B cell (primary cell): ENCODE data around the gene GHDC. TPM values are rescaled to one million over a fixed set of nuclear protein-coding genes. Genes with fewer than 3 reads are reported as not detected.

ENCODE experiments used
- ATAC-seq: fragments of 200-7000 bp; cut with Tn5 transposase; one replicate; pipeline ENCODE4 v1.10.0; 2021; ENCODE audit warnings: low read depth, mild to moderate bottlenecking, moderate number of reproducible peaks, moderate library complexity
- CTCF ChIA-PET: fragments of 350-600 bp; sonication (Branson Sonifier 250); formaldehyde crosslinking; loops from one replicate; lab custom pipeline; 2021; ENCODE audit warnings: antibody characterized with exemption, inconsistent platforms; lab: Charles Lee
- POLR2A ChIA-PET: fragments of 350-600 bp; sonication (Branson Sonifier 250); formaldehyde crosslinking; loops from one replicate; lab custom pipeline; 2021; ENCODE audit warnings: antibody characterized with exemption; lab: Charles Lee
- DNase-seq: peaks from one replicate; pipeline ENCODE4 v3.0.0; 2013
- H2AFZ ChIP-seq: 2 replicates; pipeline ENCODE4 v1.6.1; 2012; ENCODE audit warnings: mild to moderate bottlenecking, low read depth, low read length; ENCODE audit not compliant: insufficient read depth, poor library complexity, severe bottlenecking
- H3K27ac ChIP-seq, 2 donors: 1 replicate in 1 of 2; 2 replicates in 1 of 2; pipeline ENCODE4 v1.5.1; 2012 to 2013; ENCODE audit warnings: low read length in 2 of 2, mild to moderate bottlenecking in 2 of 2, moderate library complexity in 1 of 2
- H3K27me3 ChIP-seq, 4 experiments: fragments of 200-600 bp in 1 of 4; sonication (generic) in 1 of 4; replicated peaks in 1 of 4; 1 replicate in 2 of 4; 2 replicates in 2 of 4; pipeline versions ENCODE4 v1.6.1 to v1.7.0; 2013 to 2016; ENCODE audit warnings: low read length in 3 of 4, mild to moderate bottlenecking in 2 of 4, mixed read lengths in 1 of 4, moderate library complexity in 1 of 4; ENCODE audit not compliant: insufficient read depth in 4 of 4, control insufficient read depth in 3 of 4; ENCODE audit errors: control extremely low read depth in 1 of 4
- H3K36me3 ChIP-seq, 2 experiments: replicated peaks in 1 of 2; 1 replicate in 1 of 2; 2 replicates in 1 of 2; pipeline versions ENCODE4 v1.6.1 to v1.7.1; 2013; ENCODE audit warnings: low read length in 1 of 2; ENCODE audit not compliant: insufficient read depth in 2 of 2, control insufficient read depth in 1 of 2; ENCODE audit errors: control extremely low read depth in 1 of 2, extremely low read depth in 1 of 2
- H3K4me1 ChIP-seq, 2 donors: fragments of 200-600 bp in 1 of 2; sonication (generic) in 1 of 2; 1 replicate in 1 of 2; 2 replicates in 1 of 2; pipeline versions ENCODE4 v1.5.1 to v1.6.1; 2013 to 2017; ENCODE audit warnings: low read length in 2 of 2; ENCODE audit not compliant: control insufficient read depth in 2 of 2, insufficient read depth in 2 of 2
- H3K4me2 ChIP-seq: replicated peaks from 2 replicates; pipeline ENCODE3; 2012; ENCODE audit warnings: mild to moderate bottlenecking, low read depth, low read length; ENCODE audit not compliant: poor library complexity, severe bottlenecking
- H3K4me3 ChIP-seq, 5 experiments: fragments of 200-600 bp in 1 of 5; sonication (generic) in 1 of 5; 1 replicate in 3 of 5; 2 replicates in 2 of 5; pipeline versions ENCODE4 v1.5.1 to v1.7.0; 2011 to 2016; ENCODE audit warnings: low read length in 4 of 5, mild to moderate bottlenecking in 4 of 5, low read depth in 2 of 5, control low read depth in 1 of 5, moderate library complexity in 1 of 5; ENCODE audit not compliant: insufficient read depth in 1 of 5; ENCODE audit errors: control extremely low read depth in 1 of 5, extremely low read depth in 1 of 5
- H3K79me2 ChIP-seq: fragments of 200-600 bp; sonication (generic); one replicate; pipeline ENCODE4 v1.6.0; 2016; ENCODE audit warnings: low read length; ENCODE audit not compliant: control insufficient read depth, insufficient read depth
- H3K9ac ChIP-seq: fragments of 200-600 bp; sonication (generic); 2 replicates; pipeline ENCODE4 v1.6.1; 2017; ENCODE audit warnings: mild to moderate bottlenecking, low read length, moderate library complexity
- H3K9me3 ChIP-seq, 3 donors: one replicate each; pipeline versions ENCODE4 v1.6.1 to v1.7.1; 2013; ENCODE audit warnings: low read length in 2 of 3; ENCODE audit not compliant: control insufficient read depth in 2 of 3, insufficient read depth in 1 of 3; ENCODE audit errors: control extremely low read depth in 1 of 3
- H4K20me1 ChIP-seq: 2 replicates; pipeline ENCODE4 v1.6.0; 2012; ENCODE audit warnings: mild to moderate bottlenecking, low read length; ENCODE audit not compliant: insufficient read depth, control insufficient read depth, poor library complexity, severe bottlenecking
- H3K27ac Mint-ChIP-seq: one replicate; pipeline ENCODE4 v1.8.0; 2021; ENCODE audit warnings: mixed read lengths
- H3K27me3 Mint-ChIP-seq: one replicate; pipeline ENCODE4 v1.8.0; 2021; ENCODE audit warnings: mixed read lengths
- H3K4me1 Mint-ChIP-seq: one replicate; pipeline ENCODE4 v1.8.0; 2021; ENCODE audit warnings: mixed read lengths
- H3K4me3 Mint-ChIP-seq: one replicate; pipeline ENCODE4 v1.8.0; 2021; ENCODE audit warnings: mixed read lengths
- H3K9me3 Mint-ChIP-seq: one replicate; pipeline ENCODE4 v1.8.0; 2022; ENCODE audit warnings: mixed read lengths; ENCODE audit not compliant: insufficient read depth
- CTCF ChIP-seq: fragments of 200-600 bp; IDR thresholded peaks from one replicate; pipeline ENCODE4 v1.8.0; 2022; ENCODE audit warnings: antibody characterized with exemption, mild to moderate bottlenecking
- EZH2 ChIP-seq: IDR thresholded peaks from 2 replicates; pipeline ENCODE4 v1.6.1; 2012; ENCODE audit warnings: borderline replicate concordance, low read depth, mild to moderate bottlenecking, moderate library complexity, low read length; ENCODE audit not compliant: insufficient read depth, poor library complexity, severe bottlenecking
- WGBS: methylation state at CpG from one replicate; pipeline ENCODE4 v1.1.5; 2013; ENCODE audit warnings: missing lambda C conversion rate; ENCODE audit not compliant: insufficient coverage; 5-methylcytosine and 5-hydroxymethylcytosine counted together
- intact Hi-C: fragments of 100-400 bp; cut with micrococcal nuclease; formaldehyde crosslinking; loops from one replicate; pipeline ENCODE4 v1.10.0; 2022
- polyA plus RNA-seq: library from polyadenylated mRNA; depleted of rRNA; stranded (reverse); fragments of >200 nt; gene quantifications from 2 replicates; pipeline ENCODE4 v1.2.3, GENCODE V29; 2012
- total RNA-seq, 2 donors: library from RNA; stranded (reverse); fragments of 120-200 nt in 1 of 2; gene quantifications; 1 replicate in 1 of 2; 2 replicates in 1 of 2; pipeline versions ENCODE4 v1.2.3 to v1.2.4, GENCODE V29; 2013 to 2022

Gene GHDC
- total and polyA plus RNA-seq, 2 donors (not counting 1 experiment from before 2014, with no cell fraction given) = 41.5 to 65.4 TPM

DNA sequence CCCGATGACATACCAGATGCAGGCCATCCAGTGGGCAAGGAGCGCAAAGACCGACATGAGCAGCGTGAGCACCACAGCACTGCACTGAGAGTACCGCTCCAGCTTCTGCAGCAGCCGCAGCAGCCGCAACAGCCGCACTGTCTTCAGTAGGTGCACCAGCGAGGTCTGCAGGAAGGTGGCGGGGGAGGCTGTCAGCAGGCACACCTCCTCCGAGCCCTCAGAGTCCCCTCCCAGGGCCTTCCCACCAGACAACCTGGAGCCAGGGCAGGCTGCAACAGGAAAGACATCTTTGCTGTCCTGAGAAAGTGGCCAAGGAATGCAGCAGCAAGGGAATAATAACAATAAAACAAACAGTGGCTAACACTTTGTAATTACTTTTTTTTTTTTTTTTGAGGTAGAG, 22.5 kb downstream of the GHDC start:
- Histone ChIP-seq H2AFZ (no peak overlapping the region), H4K20me1 (no peaks in the 10 kb centered on the region), H3K4me1 (no peaks in the 10 kb centered on the region), H3K4me3 (no peak overlapping the region), H3K9me3 (no peaks in the 10 kb centered on the region), H3K36me3 (no peaks in the 10 kb centered on the region), H3K9ac (no peak overlapping the region), H3K79me2 (no peaks in the 10 kb centered on the region), H3K27ac (no peak overlapping the region), H3K4me2 (no peak overlapping the region), H3K27me3 (no peaks in the 10 kb centered on the region)
- DNase-seq (no peak), ATAC-seq (no peak)
- H3K27me3 Mint-ChIP-seq = no peaks in the 10 kb centered on the region
- ChIA-PET CTCF (interaction anchor here (0.6 kb wide), 2 partner anchors 126 to 234 kb away, joined by 3 to 4 read pairs; no protein-coding TSS in a partner anchor), POLR2A (no interaction called here)
- peaks cover 1% of the 10 kb centered on the region for H3K4me1 Mint-ChIP-seq
- no peaks in the 10 kb centered on the region for H3K9me3 Mint-ChIP-seq
- H3K4me3 Mint-ChIP-seq = no peak overlapping the region
- H3K27ac Mint-ChIP-seq = no peak overlapping the region
- TF ChIP-seq EZH2 = no peak
- intact Hi-C loops = no loop called here
- 97% methylated on average over 11 of the region's 11 CpGs for WGBS

GRCh38 chr17:42169351-42169750, 24.9 kb downstream of the GHDC start:
- Histone ChIP-seq H3K27ac (no peak overlapping the region), H4K20me1 (no peaks in the 10 kb centered on the region), H3K27me3 (no peaks in the 10 kb centered on the region), H2AFZ (no peak overlapping the region), H3K4me1 (no peaks in the 10 kb centered on the region), H3K79me2 (no peaks in the 10 kb centered on the region), H3K4me3 (no peak overlapping the region), H3K9me3 (no peaks in the 10 kb centered on the region), H3K9ac (no peak overlapping the region), H3K4me2 (no peak overlapping the region), H3K36me3 (no peaks in the 10 kb centered on the region)
- TF ChIP-seq EZH2 = no peak
- no peak for TF ChIP-seq CTCF
- ATAC-seq (no peak), DNase-seq (no peak)
- H3K27me3 Mint-ChIP-seq = no peaks in the 10 kb centered on the region
- intact Hi-C loops = no loop called here
- H3K4me3 Mint-ChIP-seq = no peak overlapping the region
- 99% methylated on average over 27 of the region's 29 CpGs for WGBS
- ChIA-PET CTCF (no interaction called here), POLR2A (no interaction called here)
- H3K27ac Mint-ChIP-seq = no peak overlapping the region
- no peaks in the 10 kb centered on the region for H3K9me3 Mint-ChIP-seq
- H3K4me1 Mint-ChIP-seq = peaks cover 1% of the 10 kb centered on the region
